Activated CD4-positive, CD25-positive, alpha-beta regulatory T cell treated with anti-CD3 and anti-CD28 coated beads, Interleukin-2, amount 50 U/mL, for 24 hours (primary cell): ENCODE results near the gene GON7.
"Not testable (repeated sequence)": the region's sequence is repeated elsewhere in the genome, so short reads cannot be mapped to it uniquely, and the experiment has no call there.

Experiments used
- ATAC-seq, 2 donors: fragments of 150-1000 bp; cut with Tn5 transposase; one replicate each; pipeline ENCODE4 v1.10.0; 2021; ENCODE audit warnings: mild to moderate bottlenecking in 1 of 2, moderate library complexity in 1 of 2

The GON7 gene

DNA sequence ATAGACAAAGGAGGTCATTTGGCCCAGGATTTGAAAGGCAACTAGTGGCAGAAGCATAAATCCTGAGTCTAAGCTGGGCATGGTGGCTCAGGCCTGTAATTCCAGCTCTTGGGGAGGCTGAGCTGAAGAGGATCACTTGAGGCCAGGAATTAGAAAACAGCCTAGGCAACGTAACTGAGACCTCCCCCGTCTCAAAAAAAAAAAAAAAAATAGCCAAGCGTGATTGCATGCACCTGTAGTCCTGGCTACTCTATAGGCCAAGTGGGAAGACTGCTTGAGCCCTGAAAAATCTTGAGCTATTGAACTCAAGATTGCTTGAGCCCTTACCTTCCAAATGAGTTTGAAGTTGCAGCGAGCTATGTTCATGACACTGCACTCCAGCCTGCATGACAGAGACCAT, 7.8 kb downstream of the GON7 start:
- no peak for ATAC-seq

DNA sequence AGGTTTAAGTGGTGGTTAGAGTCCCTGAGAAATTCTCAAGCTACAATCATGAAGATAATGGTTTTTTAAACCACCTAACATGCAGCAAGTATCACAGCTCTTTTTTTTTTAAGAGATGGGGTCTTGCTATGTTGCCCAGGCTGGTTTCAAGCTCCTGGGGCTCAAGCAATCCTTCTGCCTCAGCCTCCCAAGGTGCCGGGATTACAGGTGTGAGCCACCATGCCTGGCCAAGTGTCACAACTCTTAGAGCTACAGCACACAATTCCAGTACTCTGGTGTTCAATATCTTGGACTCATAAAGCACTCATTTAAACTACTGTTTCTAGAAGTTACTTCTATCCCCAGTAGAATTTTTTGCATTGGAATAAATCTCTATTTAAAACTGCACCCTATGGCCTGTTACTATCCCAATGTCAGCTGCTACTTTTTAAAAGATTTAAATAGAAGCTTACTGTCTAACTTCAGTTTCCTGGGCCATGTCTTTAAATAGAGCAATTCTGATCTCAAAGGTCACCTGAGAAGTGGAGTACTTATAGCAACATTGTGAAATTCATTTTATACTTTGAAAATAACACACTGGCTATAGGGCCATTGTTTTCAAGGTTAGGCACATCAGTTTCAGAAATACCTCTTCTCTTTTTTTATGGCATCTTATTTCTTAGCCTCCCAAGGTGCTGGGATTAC, 11.4 kb downstream of the GON7 start:
- ATAC-seq: no peak

DNA sequence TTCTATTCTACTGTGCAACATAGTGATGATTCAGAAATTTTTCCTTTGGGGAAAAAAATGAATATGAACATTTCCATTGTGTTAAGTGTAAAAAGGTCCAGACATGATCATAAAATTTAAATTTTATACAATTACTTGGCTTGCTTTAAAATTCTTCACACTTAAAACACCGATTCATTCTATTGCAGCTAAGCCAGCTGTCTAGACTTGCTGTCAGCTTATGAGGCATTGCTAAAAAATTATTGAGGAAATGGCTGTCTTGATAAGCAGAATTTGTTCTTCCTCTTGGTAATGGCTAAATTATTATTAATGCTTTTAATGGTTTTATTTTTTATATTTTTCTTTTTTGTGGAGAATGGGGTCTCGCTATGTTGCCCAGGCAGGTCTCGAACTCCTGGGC, 19.9 kb downstream of the GON7 start:
- no peak for ATAC-seq

DNA sequence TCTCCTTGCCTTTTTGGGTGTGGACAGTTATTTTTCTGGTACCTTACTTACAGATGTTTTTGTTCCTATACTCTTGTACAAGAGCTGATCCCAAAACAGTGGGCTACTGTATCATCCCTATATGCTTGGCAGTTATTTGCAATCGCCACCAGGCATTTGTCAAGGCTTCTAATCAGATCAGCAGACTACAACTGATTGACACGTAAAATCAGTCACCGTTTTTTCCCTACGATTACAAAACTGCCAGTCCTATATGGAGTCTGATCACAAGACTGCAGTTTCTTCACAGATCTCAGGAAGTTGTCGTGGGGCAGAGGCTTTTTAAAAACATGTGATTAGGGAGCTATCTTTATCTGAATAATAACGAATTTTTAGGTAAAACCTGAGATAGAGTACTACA, 20.4 kb downstream of the GON7 start:
- ATAC-seq: no peak

DNA sequence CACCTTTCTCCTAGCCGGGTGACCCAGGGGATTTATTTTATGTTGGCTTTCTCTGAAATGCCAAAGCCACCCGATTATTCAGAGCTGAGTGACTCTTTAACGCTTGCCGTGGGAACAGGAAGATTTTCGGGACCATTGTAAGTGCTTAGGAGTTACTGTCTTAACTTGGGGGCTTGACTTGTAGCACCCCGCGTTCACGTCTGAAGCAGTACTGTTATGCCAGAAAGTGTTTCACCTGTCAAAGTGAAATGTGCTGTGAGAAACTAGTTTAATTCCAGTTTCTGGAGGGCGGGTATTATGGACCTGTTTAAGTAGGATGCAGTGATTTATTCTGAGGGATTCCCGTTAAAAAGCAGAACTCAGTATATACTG, 21.5 kb downstream of the GON7 start:
- no peak for ATAC-seq

DNA sequence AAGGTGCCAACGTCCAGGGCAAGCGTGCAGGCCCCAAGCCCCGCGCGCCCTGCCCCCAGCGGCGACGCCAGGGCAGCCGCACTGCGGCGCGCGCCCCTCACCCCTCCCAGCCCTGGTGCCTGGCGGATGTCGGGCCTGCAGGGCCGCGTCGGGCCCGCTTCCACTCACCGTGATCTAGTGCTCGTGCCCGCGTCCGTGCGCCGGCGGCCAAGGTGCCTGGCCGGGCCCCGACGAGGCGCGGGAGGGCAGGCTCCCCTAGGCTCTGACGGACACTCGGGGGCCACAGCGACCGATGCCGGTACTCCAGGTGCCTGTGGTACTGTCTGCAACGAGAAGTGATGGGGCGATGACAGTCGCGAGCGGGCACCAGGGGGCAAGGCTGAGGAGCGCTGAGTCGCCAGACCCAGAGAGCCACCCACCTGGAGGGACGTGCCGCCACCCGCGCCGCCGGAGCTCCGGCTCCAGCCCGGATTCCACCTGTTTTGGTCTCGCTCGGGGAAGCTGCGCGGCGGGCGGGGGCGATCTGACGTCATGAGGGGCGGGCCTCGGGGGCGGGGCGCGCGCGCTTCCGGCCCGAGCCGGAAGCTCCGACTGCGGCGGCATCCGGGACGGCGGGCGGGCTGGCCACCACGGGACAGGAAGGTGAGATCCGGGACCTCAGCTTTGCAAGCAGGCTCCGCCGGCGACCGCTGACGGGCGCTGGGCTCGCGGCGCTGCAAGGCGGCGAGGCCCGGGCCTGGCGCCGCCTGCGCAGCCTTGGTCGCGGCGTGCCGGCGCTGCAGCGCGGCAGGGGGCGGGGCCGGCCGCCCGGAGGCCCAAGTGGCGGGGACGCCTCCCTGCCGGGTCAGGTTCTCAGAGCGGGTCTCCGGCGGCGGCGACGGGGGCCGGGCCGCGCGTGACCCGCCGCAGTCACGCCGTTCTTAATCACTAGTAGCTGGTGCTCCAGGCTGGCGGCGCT, 22.2 kb downstream of the GON7 start, which contains the start of the genes LYSET and MOAP1:
LYSET (plus strand) TSS at position 927 of the 958 bp plus-strand sequence. CDS start 89 bp downstream, outside the sequence.
MOAP1 (minus strand) TSS at position 507 of the 958 bp plus-strand sequence. CDS start 655 bp downstream, outside the sequence.
- ATAC-seq: peak; percentile 84 to 86

DNA sequence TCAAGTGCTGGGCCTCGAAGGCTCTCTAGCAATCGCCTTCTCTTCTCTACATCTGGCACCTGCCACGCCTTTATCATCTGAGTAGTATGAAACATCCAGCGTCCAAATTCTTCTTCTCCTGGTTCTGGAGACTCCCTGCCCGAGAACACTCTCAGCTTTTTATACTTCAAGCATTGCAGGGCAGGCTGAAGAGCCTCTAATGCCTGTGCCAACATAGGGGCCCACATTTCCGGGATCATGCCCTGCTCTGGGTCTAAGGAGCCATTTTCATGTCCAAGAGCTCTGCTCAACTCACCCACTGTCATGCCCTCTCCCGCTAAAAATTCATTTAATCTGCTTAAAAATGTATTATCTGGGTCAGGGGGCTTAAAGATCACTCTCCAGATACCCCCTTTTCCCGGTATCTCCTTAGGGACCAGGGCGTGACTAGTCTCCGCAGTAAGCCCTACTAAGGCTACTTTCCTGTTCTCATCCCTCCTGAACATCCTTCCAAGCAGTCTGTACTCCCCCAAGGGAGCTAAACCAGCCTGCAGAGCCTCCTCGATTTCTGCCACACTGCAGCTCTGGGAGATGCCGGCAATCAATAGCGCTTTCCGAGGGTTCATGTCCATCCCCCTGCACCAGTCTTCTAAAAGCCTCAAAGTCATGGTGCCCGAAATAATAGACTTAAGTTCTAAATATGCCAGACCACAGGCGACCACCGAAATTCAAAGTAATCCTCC, 23.1 kb downstream of the GON7 start:
- ATAC-seq: no peak

DNA sequence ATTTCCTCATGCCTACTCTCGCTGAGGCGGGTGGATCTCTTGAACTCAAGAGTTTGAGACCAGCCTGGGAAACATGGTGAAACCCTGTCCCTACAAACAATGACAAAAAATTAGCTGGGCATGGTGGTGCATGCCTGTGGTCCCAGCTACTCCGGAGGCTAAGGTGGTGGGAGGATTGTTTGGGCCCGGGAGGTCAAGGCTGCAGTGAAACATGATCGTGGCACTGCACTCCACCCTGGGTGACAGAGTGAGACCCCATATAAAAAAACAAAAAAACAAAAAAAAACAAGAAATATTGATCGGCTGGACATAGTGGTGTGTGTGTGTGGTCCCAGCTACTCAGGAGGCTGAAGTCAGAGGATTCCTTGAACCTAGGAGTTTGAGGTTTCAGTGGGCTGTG, 31.4 kb downstream of the GON7 start:
- ATAC-seq: no peak

DNA sequence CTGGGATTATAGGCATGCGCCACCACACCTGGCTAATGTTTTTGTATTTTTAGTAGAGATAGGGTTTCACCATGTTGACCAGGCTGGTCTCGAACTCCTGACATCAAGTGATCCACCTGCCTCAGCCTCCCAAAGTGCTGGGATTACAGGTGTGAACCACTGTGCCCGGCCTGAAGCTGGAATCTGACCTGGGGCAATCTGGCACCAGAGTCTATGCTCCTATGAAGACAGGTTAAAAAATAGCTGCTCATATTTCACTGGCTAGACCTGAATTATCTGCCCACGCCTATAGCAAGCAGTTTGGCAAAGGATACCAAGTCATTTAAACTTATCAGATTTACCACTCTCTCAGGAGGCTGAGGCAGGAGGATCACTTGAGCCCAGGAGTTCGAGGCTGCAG, 32.1 kb downstream of the GON7 start:
- ATAC-seq: not testable (repeated sequence)

DNA sequence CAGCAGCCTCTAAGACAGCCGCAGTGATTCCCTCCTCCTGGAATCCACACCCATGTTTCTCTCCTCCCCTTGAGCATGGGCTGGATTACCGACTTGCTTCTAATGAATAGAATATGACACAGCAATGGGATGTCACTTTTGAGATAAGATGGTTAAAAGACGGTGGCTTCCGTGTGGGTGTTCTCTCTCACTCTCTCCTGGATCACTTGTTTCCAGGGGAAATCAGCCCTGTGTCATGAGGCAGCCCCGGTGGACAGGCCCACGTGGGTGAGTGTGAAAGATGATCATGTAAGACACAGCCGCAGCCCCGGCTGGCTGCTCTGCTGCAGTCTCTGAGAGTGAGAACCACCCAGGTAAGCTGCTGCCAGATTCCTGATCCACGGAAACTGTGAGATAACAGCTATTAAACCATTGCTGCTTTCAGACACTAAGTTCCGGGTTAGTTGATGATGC, 32.9 kb downstream of the GON7 start:
- no peak for ATAC-seq

DNA sequence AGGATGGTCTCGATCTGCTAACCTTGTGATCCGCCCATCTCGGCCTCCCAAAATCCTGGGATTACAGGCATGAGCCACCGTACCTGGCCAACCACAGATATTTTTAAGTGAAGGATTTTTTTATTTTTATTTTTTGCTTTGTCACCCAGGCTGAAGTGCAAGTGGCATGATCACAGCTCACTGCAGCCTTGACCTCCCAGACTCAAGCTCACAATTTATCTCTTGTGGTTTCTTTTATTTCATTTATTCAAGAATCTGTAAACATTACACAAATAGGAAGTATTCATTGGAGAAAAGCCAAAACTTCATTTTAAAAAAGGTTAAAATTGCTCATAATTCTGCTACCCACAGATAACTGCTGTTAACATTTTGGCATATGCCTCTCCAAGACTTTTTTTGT, 35.5 kb downstream of the GON7 start:
- no peak for ATAC-seq

DNA sequence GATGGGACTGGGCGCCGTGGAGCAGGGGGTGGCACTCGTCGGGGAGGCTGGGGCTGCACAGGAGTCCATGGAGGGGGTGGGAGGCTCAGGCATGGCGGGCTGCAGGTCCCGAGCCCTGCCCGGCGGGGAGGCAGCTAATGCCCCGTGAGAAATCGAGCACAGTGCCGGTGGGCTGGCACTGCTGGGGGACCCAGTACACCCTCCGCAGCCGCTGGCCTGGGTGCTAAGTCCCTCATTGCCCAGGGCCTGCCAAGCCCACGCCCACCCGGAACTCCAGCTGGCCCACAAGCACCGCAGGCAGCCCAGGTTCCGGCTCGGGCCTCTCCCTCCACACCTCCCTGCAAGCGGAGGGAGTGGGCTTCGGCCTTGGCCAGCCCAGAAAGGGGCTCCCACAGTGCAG, 36.7 kb downstream of the GON7 start:
- not testable (repeated sequence) for ATAC-seq

DNA sequence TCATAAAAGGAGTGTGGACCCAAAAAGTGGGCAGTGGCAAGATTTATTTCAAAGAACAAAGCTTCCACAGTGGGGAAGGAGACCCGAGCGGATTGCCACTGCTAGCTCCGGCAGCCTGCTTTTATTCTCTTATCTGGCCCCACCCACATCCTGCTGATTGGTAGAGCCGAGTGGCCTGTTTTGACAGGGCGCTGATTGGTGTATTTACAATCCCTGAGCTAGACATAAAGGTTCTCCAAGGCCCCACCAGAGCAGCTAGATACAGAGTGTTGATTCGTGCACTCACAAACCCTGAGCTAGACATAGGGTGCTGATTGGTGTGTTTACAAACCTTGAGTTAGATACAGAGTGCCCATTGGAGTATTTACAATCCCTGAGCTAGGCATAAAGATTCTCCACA, 37.2 kb downstream of the GON7 start:
- ATAC-seq: not testable (repeated sequence)

DNA sequence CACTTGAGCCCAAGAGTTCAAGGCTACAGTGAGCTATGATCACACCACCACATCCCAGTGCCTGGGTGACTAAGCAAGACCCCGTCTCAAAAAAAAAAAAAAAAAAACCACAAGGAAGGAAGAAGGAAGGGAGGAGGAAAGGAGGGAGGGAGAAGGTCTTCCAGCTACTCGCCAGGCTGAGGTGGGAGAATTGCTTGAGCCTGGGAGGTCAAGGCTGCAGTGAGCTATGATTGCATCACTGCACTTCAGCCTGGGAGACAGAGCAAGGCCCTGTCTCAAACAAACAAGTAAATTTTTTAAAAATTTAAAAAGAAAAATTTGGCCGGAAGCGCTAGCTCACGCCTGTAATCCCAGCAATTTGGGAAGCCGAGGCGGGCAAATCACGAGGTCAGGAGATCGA, 38.3 kb downstream of the GON7 start:
- not testable (repeated sequence) for ATAC-seq

DNA sequence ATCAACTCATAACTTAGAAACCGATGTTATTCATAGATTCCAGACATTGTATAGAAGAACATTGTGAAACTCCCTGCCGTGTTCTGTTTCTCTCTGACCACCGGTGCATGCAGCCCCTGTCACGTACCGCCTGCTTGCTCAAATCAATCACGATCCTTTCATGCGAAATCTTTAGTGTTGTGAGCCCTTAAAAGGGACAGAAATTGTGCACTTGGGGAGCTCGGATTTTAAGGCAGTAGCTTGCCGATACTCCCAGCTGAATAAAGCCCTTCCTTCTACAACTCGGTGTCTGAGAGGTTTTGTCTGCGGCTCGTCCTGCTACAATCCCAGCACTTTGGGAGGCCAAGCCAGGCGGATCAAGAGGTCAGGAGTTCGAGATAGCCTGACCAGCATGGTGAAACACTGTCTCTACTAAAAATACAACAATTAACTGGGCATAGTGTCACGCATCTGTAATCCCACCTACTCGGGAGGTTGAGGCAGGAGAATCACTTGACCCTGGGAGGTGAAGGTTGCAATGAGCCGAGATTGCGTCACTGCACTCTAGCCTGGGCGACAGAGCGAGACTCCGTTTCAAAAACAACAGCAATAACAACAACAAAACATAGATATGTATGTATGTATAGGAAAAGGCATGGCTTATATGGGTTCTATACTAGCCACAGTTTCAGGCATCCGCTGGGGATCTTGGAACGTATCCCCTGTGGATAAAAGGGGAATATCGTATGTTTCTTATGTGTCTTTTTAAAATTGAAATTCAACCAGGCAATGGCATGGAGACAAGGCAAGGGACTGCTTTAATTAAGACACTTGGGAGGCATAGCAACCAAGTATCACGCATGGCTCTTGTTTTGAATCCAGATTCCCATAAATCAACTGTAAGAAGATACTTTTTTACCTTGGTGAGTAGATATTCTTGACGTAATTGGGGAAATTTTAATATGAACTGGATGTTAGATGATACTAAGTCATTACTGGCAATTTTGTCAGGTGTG, 41.3 kb downstream of the GON7 start:
- ATAC-seq: not testable (repeated sequence)

DNA sequence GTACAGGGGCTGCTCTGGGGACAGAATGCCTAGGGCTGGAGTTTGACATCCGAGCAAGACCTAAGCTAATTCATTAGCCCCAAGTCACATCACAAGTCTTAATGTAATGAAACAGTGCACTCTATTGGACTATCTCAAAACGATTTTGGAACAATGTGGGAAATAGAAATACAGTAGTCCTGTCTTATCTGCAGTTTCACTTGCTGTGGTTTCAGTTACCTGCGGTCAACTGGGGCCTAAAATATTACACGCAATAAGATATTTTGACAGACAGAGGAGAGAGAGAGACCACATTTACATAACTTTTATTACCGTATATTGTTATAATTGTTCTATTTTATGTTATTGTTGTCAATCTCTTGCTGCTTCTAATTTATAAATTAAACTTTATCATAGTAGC, 43.3 kb downstream of the GON7 start:
- ATAC-seq: no peak

DNA sequence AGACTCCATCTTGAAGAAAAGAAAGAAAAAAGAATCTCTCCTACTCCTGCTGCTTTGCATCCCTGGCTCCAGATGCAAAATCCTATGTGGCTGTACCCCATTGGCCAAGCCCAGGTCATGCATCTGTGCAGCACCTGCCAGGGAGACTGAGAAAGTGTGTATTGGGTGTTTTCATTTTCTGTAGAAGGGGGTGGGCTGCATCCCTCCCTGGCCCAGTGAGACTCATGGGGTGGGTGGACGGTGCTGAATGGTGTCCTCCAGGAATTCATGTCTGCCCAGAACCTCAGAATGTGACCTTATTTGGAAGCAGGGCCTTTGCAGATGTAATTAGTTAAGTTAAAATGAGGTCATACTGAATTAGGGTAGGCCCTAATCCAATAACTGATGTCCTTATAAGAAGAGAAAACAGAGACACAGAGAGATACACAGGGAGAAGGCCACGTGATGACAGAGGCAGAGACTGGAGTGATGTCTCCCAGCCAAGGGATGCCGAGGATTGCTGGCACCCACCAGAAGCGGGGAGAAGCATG, 45.4 kb downstream of the GON7 start:
- ATAC-seq: no peak

DNA sequence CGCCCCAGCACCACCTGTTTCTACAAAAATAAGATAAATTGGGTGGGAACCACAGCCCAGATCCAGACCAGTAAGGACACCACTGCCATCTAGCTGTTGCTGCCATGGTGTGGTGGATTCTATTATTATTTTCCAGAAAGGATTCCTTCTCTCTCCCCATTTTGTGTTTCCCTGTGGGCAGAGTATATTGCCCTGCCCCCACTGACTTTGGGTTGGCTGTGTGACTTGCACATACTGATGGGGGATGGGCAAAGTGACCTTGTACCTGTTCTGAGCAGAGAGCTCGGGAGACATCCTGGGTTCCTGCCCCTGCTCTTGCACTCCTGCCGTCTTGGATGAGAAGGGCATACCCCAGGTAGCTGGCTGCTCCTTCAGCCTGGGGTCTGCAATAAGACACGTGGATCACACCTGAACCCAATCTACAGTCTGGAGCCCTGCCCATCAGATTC, 46.5 kb downstream of the GON7 start:
- ATAC-seq: no peak

DNA sequence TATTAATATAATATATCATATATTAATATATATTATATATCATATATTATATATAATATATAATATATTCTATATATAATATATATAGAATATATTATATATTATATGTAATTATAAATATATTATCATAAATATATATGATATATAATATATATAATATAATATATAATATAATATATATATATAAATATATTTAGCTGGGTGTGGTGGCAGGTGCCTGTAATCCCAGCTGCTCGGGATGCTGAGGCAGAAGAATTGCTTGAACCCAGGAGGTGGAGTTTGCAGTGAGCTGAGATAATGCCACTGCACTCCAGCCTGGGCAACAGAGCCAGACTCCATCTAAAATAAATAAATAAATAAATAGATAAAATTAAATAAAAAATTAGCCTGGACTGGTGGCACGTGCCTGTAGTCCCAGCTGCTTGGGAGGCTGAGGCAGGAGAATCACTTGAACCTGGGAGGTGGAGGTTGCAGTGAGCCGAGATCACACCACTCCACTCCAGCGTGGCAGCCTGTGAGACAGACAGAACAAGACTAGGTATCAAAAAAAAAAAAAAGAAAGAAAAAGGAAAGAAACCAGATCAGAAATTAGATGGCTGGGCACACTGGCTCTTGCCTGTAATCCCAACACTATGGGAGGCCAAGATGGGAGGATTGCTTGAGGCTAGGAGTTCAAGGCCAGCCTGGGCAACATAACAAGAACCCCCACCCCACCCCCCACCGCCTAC, 47.1 kb downstream of the GON7 start:
- not testable (repeated sequence) for ATAC-seq

DNA sequence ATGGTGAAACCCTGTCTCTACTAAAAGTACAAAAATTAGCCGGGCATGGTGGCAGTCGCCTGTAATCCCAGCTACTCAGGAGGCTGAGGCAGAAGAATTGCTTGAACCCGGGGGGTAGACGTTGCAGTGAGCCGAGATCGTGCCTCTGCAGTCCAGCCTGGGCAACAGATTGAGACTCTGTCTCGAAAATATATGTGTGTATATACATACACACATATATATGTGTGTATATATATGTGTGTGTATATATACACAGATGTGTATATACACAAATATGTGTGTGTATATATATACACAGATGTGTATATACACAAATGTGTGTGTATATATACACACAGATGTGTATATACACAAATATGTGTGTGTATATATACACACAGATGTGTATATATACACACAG, 48.5 kb downstream of the GON7 start:
- not testable (repeated sequence) for ATAC-seq
